ENCODE measurements around the gene CDH23. TPM values are rescaled to one million over a fixed set of nuclear protein-coding genes. Genes with fewer than 3 reads are reported as not detected.

The CDH23 gene
- total and polyA plus RNA-seq, 10 of the 15 experiments (the other 5 are each of a cell fraction or from before 2014, with no cell fraction given): 0.09 to 0.40 (median 0.15) TPM; not detected in 1

GRCh38 chr10:71378336-71379117, 18.2 kb upstream of the CDH23 start (continued):
- TF ChIP-seq BCLAF1 (IDR thresholded peaks at IDR 0.05) (no peak), ATF3 (IDR thresholded peaks at IDR 0.05; ENCODE audit: borderline replicate concordance, extremely low read depth, low read depth, low read length) (no peak), IKZF2 (IDR thresholded peaks at IDR 0.05) (peak; percentile 73 to 84; a peak in 3 of 4 replicates), KDM1A (IDR thresholded peaks at IDR 0.05; ENCODE audit: borderline replicate concordance) (no peak), RAD21 (IDR thresholded peaks at IDR 0.05; ENCODE audit: insufficient read depth, low read depth, low read length) (peak; percentile 15; the same call in 1 of the 2 replicates), FOS (IDR thresholded peaks at IDR 0.05; ENCODE audit: borderline replicate concordance, extremely low read depth, insufficient read length) (no peak), MTA2 (IDR thresholded peaks at IDR 0.05; ENCODE audit: low read depth) (0 out of 2 replicates have a peak, but pooled peaks have one; percentile 23), KLF5 (IDR thresholded peaks at IDR 0.05; ENCODE audit: partially characterized antibody) (no peak), CREM (IDR thresholded peaks at IDR 0.05; ENCODE audit: low read depth) (no peak), IKZF1 (conservative IDR thresholded peaks at IDR 0.05) (peak; percentile 33), SPI1 (IDR thresholded peaks at IDR 0.05; ENCODE audit: borderline replicate concordance, insufficient read depth, low read depth, low read length) (peak; percentile 92)

Measured in GM12878 (cell line).